Ecto neural progenitor cell (in vitro differentiated cells): ENCODE results near the gene FRAS1.
"Not testable (repeated sequence)": the region's sequence is repeated elsewhere in the genome, so short reads cannot be mapped to it uniquely, and the experiment has no call there.

Experiments
- DNase-seq: peaks from one replicate; pipeline ENCODE4 v3.0.0-alpha.2; 2018; ENCODE audit warnings: low spot score

Gene FRAS1, protein sequence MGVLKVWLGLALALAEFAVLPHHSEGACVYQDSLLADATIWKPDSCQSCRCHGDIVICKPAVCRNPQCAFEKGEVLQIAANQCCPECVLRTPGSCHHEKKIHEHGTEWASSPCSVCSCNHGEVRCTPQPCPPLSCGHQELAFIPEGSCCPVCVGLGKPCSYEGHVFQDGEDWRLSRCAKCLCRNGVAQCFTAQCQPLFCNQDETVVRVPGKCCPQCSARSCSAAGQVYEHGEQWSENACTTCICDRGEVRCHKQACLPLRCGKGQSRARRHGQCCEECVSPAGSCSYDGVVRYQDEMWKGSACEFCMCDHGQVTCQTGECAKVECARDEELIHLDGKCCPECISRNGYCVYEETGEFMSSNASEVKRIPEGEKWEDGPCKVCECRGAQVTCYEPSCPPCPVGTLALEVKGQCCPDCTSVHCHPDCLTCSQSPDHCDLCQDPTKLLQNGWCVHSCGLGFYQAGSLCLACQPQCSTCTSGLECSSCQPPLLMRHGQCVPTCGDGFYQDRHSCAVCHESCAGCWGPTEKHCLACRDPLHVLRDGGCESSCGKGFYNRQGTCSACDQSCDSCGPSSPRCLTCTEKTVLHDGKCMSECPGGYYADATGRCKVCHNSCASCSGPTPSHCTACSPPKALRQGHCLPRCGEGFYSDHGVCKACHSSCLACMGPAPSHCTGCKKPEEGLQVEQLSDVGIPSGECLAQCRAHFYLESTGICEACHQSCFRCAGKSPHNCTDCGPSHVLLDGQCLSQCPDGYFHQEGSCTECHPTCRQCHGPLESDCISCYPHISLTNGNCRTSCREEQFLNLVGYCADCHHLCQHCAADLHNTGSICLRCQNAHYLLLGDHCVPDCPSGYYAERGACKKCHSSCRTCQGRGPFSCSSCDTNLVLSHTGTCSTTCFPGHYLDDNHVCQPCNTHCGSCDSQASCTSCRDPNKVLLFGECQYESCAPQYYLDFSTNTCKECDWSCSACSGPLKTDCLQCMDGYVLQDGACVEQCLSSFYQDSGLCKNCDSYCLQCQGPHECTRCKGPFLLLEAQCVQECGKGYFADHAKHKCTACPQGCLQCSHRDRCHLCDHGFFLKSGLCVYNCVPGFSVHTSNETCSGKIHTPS (N-terminal part only)

GRCh38 chr4:78057135-78057599 is at the start of gene FRAS1:
Gene FRAS1 (plus strand): TSS chr4:78057323. CDS start chr4:78058010, 687 bp downstream.
- DNase-seq, result no peak

DNA sequence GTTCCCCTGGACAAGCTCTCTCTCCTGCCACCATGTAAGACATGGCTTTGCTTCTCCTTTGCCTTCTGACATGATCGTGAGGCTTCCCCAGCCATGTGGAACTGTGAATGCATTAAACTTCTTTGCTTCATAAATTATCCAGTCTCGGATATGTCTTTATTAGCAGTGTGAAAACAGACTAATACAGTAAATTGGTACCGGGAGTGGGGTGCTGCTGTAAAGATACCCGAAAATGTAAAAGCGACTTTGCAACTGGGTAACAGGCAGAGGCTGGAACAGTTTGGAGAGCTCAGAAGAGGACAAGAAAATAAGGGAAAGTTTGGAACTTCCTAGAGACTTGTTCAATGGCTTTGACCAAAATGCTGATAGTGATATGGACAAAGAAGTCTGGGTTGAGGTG is 46.1 kb upstream of the FRAS1 start:
- DNase-seq, result not testable (repeated sequence)

DNA sequence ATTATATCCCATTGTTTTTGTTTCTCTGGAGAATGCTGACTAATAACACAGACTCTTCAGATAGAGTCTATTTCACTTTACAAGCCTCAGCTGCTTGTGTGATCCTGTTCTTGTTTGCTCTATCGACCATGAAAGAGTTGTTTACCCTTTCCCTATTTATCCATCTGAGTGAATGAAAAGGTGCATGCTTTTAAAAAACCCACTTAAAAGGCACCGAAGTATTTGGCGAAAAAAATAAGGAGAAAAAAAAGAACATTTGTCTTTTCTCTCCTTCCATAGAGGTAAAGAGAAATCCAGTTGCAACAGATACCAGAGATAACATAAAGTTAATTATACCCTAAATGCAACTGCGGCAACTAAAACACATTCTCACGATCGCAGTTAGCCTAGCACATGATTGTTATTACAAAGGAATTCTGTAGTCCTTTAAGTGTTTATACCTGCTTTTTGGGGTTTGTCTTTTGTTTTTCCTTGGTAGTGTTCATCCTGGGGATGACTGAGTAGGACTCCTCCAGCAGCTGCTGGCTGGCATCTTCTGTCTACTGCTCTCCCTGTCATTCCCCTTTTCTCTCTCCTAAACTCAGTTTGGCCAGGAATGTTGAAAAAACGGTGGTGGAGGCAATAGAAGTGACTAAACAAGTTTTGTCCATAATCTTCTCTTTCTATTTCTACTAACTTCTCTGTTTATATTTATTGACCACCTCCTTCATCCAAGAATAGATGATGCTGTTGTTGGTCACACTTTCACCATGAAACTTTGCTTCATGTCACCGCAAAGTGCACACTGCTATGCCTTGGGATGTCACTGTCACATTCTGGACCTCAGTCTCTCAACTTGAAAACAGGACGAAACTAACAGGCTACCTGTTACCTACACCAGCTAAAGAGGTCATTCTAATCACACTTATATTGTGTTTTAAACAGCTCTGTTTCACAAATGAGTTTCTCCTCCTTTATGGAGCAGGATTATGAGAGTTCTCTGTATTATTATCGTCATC is 41.9 kb upstream of the FRAS1 start:
- DNase-seq, result no peak

GRCh38 chr4:78018271-78019049 is 38.7 kb upstream of the FRAS1 start:
- no peak for DNase-seq

- DNase-seq, result no peak
Observed at GRCh38 chr4:78019414-78019813, 37.7 kb upstream of the FRAS1 start.

- DNase-seq, result no peak
Observed at GRCh38 chr4:78020677-78021076, 36.4 kb upstream of the FRAS1 start.

DNA sequence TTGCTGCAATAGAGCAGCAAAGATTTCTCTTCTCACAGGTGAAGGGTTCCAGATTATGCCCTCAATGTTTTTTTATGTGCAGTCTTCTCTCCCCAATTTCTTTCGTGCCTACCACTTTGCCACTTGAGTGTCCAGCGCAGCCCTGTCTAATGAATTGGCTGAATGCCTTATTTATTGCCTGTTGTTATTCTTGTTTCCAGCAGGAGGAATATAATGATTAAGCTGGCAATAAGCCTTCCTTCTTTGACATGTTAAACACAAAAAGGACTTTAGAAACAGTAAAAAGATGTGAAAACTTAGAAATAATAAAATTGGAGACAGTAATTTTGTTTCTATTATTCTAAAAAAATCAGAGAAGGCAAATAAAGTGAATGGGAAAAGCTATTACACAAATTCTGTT is 34.6 kb upstream of the FRAS1 start:
- DNase-seq, result no peak

DNA sequence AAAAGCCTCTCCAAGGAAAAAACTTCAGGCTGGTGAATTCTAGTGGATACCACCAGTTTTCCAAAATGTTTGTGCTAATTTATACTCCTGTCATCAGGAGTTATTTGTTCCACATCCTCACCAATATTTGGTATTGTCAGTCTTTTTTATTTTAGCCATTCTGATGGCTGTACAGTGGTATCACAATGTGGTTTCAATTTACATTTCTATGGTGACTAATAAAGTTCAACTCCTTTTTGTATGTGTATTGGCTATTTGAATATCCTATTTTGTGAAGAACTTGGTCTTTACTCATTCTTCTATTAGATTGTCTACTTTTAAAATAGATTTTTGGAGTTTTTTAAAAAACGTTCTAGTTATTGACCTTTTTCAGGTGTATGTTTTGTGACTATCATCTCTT is 33.0 kb upstream of the FRAS1 start:
- no peak for DNase-seq

DNA sequence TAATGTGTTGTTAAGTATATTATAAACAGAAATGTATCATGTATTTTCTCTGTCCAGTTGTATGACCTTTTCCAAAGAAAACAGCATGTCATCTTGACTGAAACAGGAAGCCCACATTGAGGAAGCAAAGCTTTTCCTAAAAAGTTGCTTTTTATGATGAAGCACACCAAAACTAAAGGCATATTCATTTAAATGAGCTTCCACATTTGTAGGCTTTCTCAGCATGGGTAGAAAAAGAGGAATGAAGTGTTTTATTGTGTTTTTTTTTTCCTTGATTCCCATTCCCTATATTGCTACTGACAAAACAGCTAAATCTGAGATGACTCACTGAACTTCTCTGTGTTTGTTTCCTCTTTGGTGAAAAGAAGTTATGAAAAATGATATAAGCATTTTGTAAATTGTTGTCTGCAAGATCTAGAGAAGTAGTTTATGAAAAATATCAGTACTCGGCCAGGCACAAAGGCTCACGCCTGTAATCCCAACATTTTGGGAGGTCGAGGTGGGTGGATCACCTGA is 32.5 kb upstream of the FRAS1 start:
- DNase-seq, result no peak

DNA sequence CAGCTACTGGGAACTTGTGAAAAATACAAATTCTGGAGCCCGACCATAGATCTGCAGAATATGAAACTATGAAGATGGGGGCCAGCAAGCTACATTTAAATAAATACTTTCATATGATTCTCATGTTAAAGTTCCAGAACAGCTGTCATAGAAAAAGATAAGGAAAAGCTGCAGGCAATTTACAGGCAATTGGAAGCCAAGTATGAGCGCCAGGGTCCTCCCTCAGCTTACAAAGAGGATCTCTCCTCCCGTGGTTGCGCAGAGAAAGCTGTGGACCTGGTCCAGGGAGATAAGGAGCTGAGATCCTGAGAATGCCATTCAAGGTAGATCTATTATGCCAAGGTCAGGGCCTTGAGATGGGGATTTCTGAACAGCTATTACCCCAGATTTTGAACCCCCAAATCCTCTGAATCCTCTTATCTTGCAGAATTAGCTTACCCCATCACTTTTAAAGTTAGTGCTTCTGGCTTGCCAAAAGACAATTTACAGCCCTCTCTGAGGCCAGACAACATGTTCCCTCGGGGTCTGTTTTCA is 25.6 kb upstream of the FRAS1 start:
- DNase-seq, result no peak

DNA sequence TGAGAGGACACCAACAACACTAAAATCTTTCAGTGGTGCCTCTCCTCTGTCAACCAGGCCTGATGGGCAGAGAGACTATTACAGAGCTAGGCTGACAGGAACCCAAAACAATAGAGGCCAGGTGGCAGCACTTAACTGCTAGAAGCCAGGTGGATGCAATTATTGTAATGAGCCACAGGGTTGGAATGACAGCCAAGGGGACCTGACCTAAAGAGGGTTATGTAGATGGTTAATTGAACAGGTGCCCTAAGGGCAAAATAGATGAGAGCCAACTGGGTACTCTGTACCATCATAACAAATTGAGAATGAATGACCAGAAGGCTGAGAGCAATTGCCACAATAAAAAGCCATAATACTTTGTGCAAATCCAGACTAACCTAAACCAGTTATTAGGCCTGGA is 24.7 kb upstream of the FRAS1 start:
- no peak for DNase-seq

- no peak for DNase-seq
Observed at GRCh38 chr4:78032929-78033328, 24.2 kb upstream of the FRAS1 start.

- DNase-seq, result no peak
Observed at GRCh38 chr4:78033861-78034260, 23.3 kb upstream of the FRAS1 start.

- DNase-seq, result peak; percentile 56
Observed at GRCh38 chr4:78038704-78039103, 18.4 kb upstream of the FRAS1 start.

- no peak for DNase-seq
Observed at GRCh38 chr4:78039678-78040077, 17.4 kb upstream of the FRAS1 start.

DNA sequence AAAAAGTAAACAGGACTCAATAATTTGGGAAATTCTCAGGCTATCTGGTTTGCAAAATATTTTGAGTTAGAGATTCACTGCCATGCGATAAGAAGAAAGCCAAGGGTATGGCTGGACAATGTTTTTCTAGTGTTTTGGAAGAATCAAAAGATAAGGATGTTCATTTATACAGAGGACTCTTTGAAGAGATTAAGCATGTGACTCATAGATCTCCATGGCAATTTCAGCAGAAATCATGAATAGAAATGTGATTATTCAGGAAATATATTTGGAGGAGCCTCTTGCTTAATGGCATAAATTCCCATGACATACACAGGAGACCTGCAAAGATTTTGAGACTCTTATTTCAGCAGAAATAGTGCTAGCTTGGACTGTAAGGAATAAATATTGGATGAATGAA is 16.7 kb upstream of the FRAS1 start:
- no peak for DNase-seq

DNA sequence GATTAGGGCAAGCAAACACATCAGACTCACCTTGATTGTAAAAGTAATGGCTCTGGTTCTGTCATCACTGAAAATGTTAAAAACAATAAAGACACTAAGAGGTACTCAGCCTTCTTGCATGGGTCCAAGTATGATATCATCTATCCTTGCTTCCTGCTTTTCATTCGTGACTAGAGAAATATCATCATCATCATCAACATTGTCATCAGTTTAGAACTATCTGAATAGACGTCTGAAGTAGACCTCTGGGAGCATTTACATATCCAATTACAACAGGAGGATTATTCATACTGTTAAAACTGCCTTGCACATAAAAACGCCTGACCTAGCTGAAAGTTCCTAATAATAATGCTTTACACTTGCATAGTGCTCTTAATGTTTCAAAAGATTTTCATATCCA is 9.8 kb upstream of the FRAS1 start:
- DNase-seq, result no peak

- DNase-seq, result peak; percentile 85
Observed at GRCh38 chr4:78056265-78057129, 626 bp upstream of the FRAS1 start.
